ENCODE data around the gene CAPZA2.
"Not testable (repeated sequence)": the region's sequence is repeated elsewhere in the genome, so short reads cannot be mapped to it uniquely, and the experiment has no call there.

The CAPZA2 gene

GRCh38 chr7:116968631-116969030 is 106.2 kb downstream of the CAPZA2 start:
- Mint-ChIP-seq H3K4me3 (no peak overlapping the region), H3K27me3 (no peaks in the 10 kb centered on the region), H3K27ac (no peak overlapping the region), H3K36me3 (ENCODE audit: low read depth) (no peaks in the 10 kb centered on the region), H3K4me1 (ENCODE audit: low read depth) (peaks cover 14% of the 10 kb centered on the region), H3K9me3 (no peaks in the 10 kb centered on the region)

GRCh38 chr7:116969371-116969902 is 107.0 kb downstream of the CAPZA2 start:
- peaks cover 14% of the 10 kb centered on the region for H3K4me1 Mint-ChIP-seq (ENCODE audit: low read depth)
- H3K9me3 Mint-ChIP-seq: no peaks in the 10 kb centered on the region
- no peaks in the 10 kb centered on the region for H3K27me3 Mint-ChIP-seq
- no peak overlapping the region for H3K4me3 Mint-ChIP-seq
- no peaks in the 10 kb centered on the region for H3K36me3 Mint-ChIP-seq (ENCODE audit: low read depth)
- no peak overlapping the region for H3K27ac Mint-ChIP-seq

- Mint-ChIP-seq H3K9me3 (no peaks in the 10 kb centered on the region), H3K27me3 (no peaks in the 10 kb centered on the region), H3K4me3 (no peak overlapping the region)
Measured at GRCh38 chr7:116970238-116970910, 108.0 kb downstream of the CAPZA2 start.

GRCh38 chr7:116971153-116971552 is 108.8 kb downstream of the CAPZA2 start:
- not testable (repeated sequence) for H3K27me3 Mint-ChIP-seq; H3K4me3 Mint-ChIP-seq; H3K27ac Mint-ChIP-seq; H3K36me3 Mint-ChIP-seq (ENCODE audit: low read depth); H3K9me3 Mint-ChIP-seq
- peaks cover 14% of the 10 kb centered on the region for H3K4me1 Mint-ChIP-seq (ENCODE audit: low read depth)

More at GRCh38 chr7:116970238-116970910, 108.0 kb downstream of the CAPZA2 start:
- H3K36me3 Mint-ChIP-seq (ENCODE audit: low read depth): no peaks in the 10 kb centered on the region
- H3K27ac Mint-ChIP-seq: no peak overlapping the region
- H3K4me1 Mint-ChIP-seq (ENCODE audit: low read depth): peaks cover 14% of the 10 kb centered on the region

All from stimulated activated naive CD8-positive, alpha-beta T cell treated with anti-CD3 and anti-CD28 coated beads, Interleukin-15, Interleukin-2, amounts not matched to agents 100 ng/mL and 50 ng/mL, for 24 hours (primary cell).